Mesendoderm (in vitro differentiated cells): ENCODE measurements around the gene FLNB.

Experiments used
- DNase-seq: peaks from one replicate; pipeline ENCODE4 v3.0.0; 2013
- H2AK5ac ChIP-seq: 2 replicates; pipeline ENCODE4 v1.6.1; 2013; ENCODE audit warnings: low read length, inconsistent platforms
- H2BK120ac ChIP-seq: 2 replicates; pipeline ENCODE4 v1.6.1; 2013; ENCODE audit warnings: low read depth, mild to moderate bottlenecking, low read length, moderate library complexity, mixed read lengths
- H2BK15ac ChIP-seq: replicated peaks from 2 replicates; pipeline ENCODE4 v1.6.1; 2013; ENCODE audit warnings: low read depth, mild to moderate bottlenecking, moderate library complexity
- H2BK5ac ChIP-seq: 2 replicates; pipeline ENCODE4 v1.6.1; 2013; ENCODE audit warnings: low read length, inconsistent platforms
- H3K18ac ChIP-seq: 2 replicates; pipeline ENCODE4 v1.6.1; 2013; ENCODE audit warnings: mild to moderate bottlenecking, low read length, mixed read lengths
- H3K23ac ChIP-seq: one replicate; pipeline ENCODE4 v1.6.1; 2013; ENCODE audit warnings: low read length
- H3K27ac ChIP-seq: 2 replicates; pipeline ENCODE4 v1.5.1; 2013; ENCODE audit warnings: low read depth, mild to moderate bottlenecking, inconsistent platforms, low read length, moderate library complexity
- H3K27me3 ChIP-seq: 2 replicates; pipeline ENCODE4 v1.6.1; 2013; ENCODE audit warnings: low read length, control low read depth, mild to moderate bottlenecking, inconsistent platforms; ENCODE audit not compliant: insufficient read depth, poor library complexity
- H3K36me3 ChIP-seq: 2 replicates; pipeline ENCODE4 v1.6.1; 2013; ENCODE audit warnings: low read length, inconsistent platforms; ENCODE audit not compliant: control insufficient read depth, insufficient read depth
- H3K4ac ChIP-seq: one replicate; pipeline ENCODE4 v1.6.1; 2013; ENCODE audit warnings: low read depth, mild to moderate bottlenecking, low read length, moderate library complexity
- H3K4me1 ChIP-seq: 2 replicates; pipeline ENCODE4 v1.6.1; 2013; ENCODE audit warnings: low read depth, low read length, inconsistent platforms; ENCODE audit not compliant: control insufficient read depth
- H3K4me2 ChIP-seq: 2 replicates; pipeline ENCODE4 v1.6.1; 2013; ENCODE audit warnings: low read length
- H3K4me3 ChIP-seq: 2 replicates; pipeline ENCODE4 v1.5.1; 2013; ENCODE audit warnings: mild to moderate bottlenecking, low read length
- H3K56ac ChIP-seq: one replicate; pipeline ENCODE4 v1.6.1; 2013; ENCODE audit warnings: low read length
- H3K79me1 ChIP-seq: 2 replicates; pipeline ENCODE4 v1.6.1; 2013; ENCODE audit warnings: low read length, inconsistent platforms
- H3K79me2 ChIP-seq: 2 replicates; pipeline ENCODE4 v1.6.1; 2013; ENCODE audit warnings: mild to moderate bottlenecking, low read length; ENCODE audit not compliant: control insufficient read depth, insufficient read depth
- H3K9ac ChIP-seq: 2 replicates; pipeline ENCODE4 v1.6.1; 2013; ENCODE audit warnings: low read length, inconsistent platforms
- H4K5ac ChIP-seq: one replicate; pipeline ENCODE4 v1.6.1; 2013; ENCODE audit warnings: low read length
- H4K8ac ChIP-seq: one replicate; pipeline ENCODE4 v1.6.1; 2013; ENCODE audit warnings: low read depth, mild to moderate bottlenecking, control low read depth, low read length, moderate library complexity
- WGBS: extraction: QIAGEN DNeasy Blood & Tissue Kit; methylation state at CpG from one replicate; pipeline ENCODE4 v1.1.7; 2013; ENCODE audit warnings: low lambda C conversion rate, missing lambda C conversion rate; ENCODE audit not compliant: insufficient coverage; ENCODE audit errors: extremely low coverage; 5-methylcytosine and 5-hydroxymethylcytosine counted together

The FLNB gene

GRCh38 chr3:57961177-57961827 is 46.9 kb upstream of the FLNB start:
- Histone ChIP-seq H3K23ac (no peak overlapping the region), H3K56ac (no peak overlapping the region), H3K36me3 (no peaks in the 10 kb centered on the region), H3K4me1 (no peaks in the 10 kb centered on the region), H2BK5ac (no peak overlapping the region), H3K4me2 (no peak overlapping the region), H4K8ac (no peak overlapping the region), H3K27me3 (no peaks in the 10 kb centered on the region), H3K4me3 (no peak overlapping the region), H2AK5ac (no peak overlapping the region), H3K27ac (no peak overlapping the region), H4K5ac (no peak overlapping the region), H2BK120ac (no peak overlapping the region), H2BK15ac (no peak overlapping the region), H3K9ac (no peak overlapping the region), H3K79me1 (no peaks in the 10 kb centered on the region), H3K4ac (no peak overlapping the region), H3K79me2 (no peaks in the 10 kb centered on the region), H3K18ac (no peak overlapping the region)
- no CpG with 5 or more reads among the region's 21 CpGs for WGBS
- no peak for DNase-seq

- no peaks in the 10 kb centered on the region for H3K79me1 ChIP-seq
Observed at GRCh38 chr3:57961828-57962447, 46.3 kb upstream of the FLNB start.

GRCh38 chr3:57962448-57962834 is 45.8 kb upstream of the FLNB start:
- H3K9ac ChIP-seq: no peak overlapping the region
- no peak overlapping the region for H3K18ac ChIP-seq
- no peaks in the 10 kb centered on the region for H3K4me1 ChIP-seq
- no peak overlapping the region for H3K4ac ChIP-seq
- H2BK5ac ChIP-seq: no peak overlapping the region
- H3K56ac ChIP-seq: no peak overlapping the region
- no peak overlapping the region for H2BK15ac ChIP-seq
- no peak overlapping the region for H3K4me3 ChIP-seq
- no peaks in the 10 kb centered on the region for H3K36me3 ChIP-seq
- H3K27ac ChIP-seq: no peak overlapping the region
- no peak overlapping the region for H2BK120ac ChIP-seq
- no peaks in the 10 kb centered on the region for H3K79me1 ChIP-seq
- no peak for DNase-seq
- no peak overlapping the region for H3K4me2 ChIP-seq
- no CpG with 5 or more reads among the region's 6 CpGs for WGBS
- no peak overlapping the region for H4K5ac ChIP-seq
- H4K8ac ChIP-seq: no peak overlapping the region
- H2AK5ac ChIP-seq: no peak overlapping the region
- H3K27me3 ChIP-seq: no peaks in the 10 kb centered on the region
- H3K79me2 ChIP-seq: no peaks in the 10 kb centered on the region
- no peak overlapping the region for H3K23ac ChIP-seq

More at GRCh38 chr3:57961828-57962447, 46.3 kb upstream of the FLNB start:
- no peaks in the 10 kb centered on the region for H3K4me1 ChIP-seq
- DNase-seq: peak; percentile 86
- H2BK5ac ChIP-seq: no peak overlapping the region
- H3K4me3 ChIP-seq: no peak overlapping the region
- no peak overlapping the region for H3K23ac ChIP-seq
- H3K9ac ChIP-seq: no peak overlapping the region
- no peak overlapping the region for H3K4me2 ChIP-seq
- no peak overlapping the region for H2BK15ac ChIP-seq
- H3K79me2 ChIP-seq: no peaks in the 10 kb centered on the region
- H3K4ac ChIP-seq: no peak overlapping the region
- H4K5ac ChIP-seq: no peak overlapping the region
- H3K27ac ChIP-seq: no peak overlapping the region
- H2BK120ac ChIP-seq: no peak overlapping the region
- no CpG with 5 or more reads among the region's 5 CpGs for WGBS
- H3K18ac ChIP-seq: no peak overlapping the region
- H4K8ac ChIP-seq: no peak overlapping the region
- no peak overlapping the region for H3K56ac ChIP-seq
- H3K36me3 ChIP-seq: no peaks in the 10 kb centered on the region
- H3K27me3 ChIP-seq: no peaks in the 10 kb centered on the region
- no peak overlapping the region for H2AK5ac ChIP-seq

GRCh38 chr3:57963811-57964346 is 44.3 kb upstream of the FLNB start:
- no CpG with 5 or more reads among the region's 7 CpGs for WGBS
- Histone ChIP-seq H3K4me3 (no peak overlapping the region), H3K4me1 (no peaks in the 10 kb centered on the region)

GRCh38 chr3:57966829-57967228 is 41.4 kb upstream of the FLNB start:
- Histone ChIP-seq H3K23ac (no peak overlapping the region), H3K56ac (no peak overlapping the region), H3K18ac (no peak overlapping the region), H4K8ac (no peak overlapping the region), H2AK5ac (no peak overlapping the region), H3K79me2 (no peaks in the 10 kb centered on the region), H3K79me1 (no peaks in the 10 kb centered on the region), H4K5ac (no peak overlapping the region), H3K4ac (no peak overlapping the region), H2BK120ac (no peak overlapping the region), H3K27me3 (no peaks in the 10 kb centered on the region), H3K27ac (no peak overlapping the region), H3K4me2 (no peak overlapping the region), H3K9ac (no peak overlapping the region), H3K4me1 (peaks cover 3% of the 10 kb centered on the region), H3K4me3 (no peak overlapping the region), H2BK5ac (no peak overlapping the region), H2BK15ac (no peak overlapping the region), H3K36me3 (no peaks in the 10 kb centered on the region)
- no CpG with 5 or more reads among the region's 4 CpGs for WGBS
- no peak for DNase-seq

More at GRCh38 chr3:57963811-57964346, 44.3 kb upstream of the FLNB start:
- H2AK5ac ChIP-seq: no peak overlapping the region
- no peaks in the 10 kb centered on the region for H3K79me2 ChIP-seq
- H3K27ac ChIP-seq: no peak overlapping the region
- no peak overlapping the region for H2BK120ac ChIP-seq
- no peak overlapping the region for H4K5ac ChIP-seq
- no peak for DNase-seq
- no peak overlapping the region for H3K4ac ChIP-seq
- H3K36me3 ChIP-seq: no peaks in the 10 kb centered on the region
- no peak overlapping the region for H3K23ac ChIP-seq
- H2BK5ac ChIP-seq: no peak overlapping the region
- no peak overlapping the region for H3K18ac ChIP-seq
- H3K56ac ChIP-seq: peak overlapping the region; percentile 10
- H2BK15ac ChIP-seq: no peak overlapping the region
- no peak overlapping the region for H3K9ac ChIP-seq
- no peaks in the 10 kb centered on the region for H3K27me3 ChIP-seq
- H3K79me1 ChIP-seq: no peaks in the 10 kb centered on the region
- H4K8ac ChIP-seq: no peak overlapping the region
- no peak overlapping the region for H3K4me2 ChIP-seq
